Activated CD8-positive, alpha-beta memory T cell treated with anti-CD3 and anti-CD28 coated beads for 36 hours (primary cell): ENCODE data around the gene PSD. TPM values are rescaled to one million over a fixed set of nuclear protein-coding genes. Genes with fewer than 3 reads are reported as not detected.

Source experiments
- CTCF ChIA-PET: fragments of 350-600 bp; sonication (Branson Sonifier 250); formaldehyde crosslinking; loops from one replicate; lab custom pipeline; 2021; ENCODE audit warnings: antibody characterized with exemption; lab: Charles Lee
- POLR2A ChIA-PET: fragments of 350-600 bp; sonication (Branson Sonifier 250); formaldehyde crosslinking; loops from one replicate; lab custom pipeline; 2021; ENCODE audit warnings: antibody characterized with exemption; lab: Charles Lee
- total RNA-seq, 2 experiments: library from RNA; stranded (reverse); gene quantifications; one replicate each; pipeline ENCODE4 v1.2.3, GENCODE V29; 2021

PSD gene
- total RNA-seq, 2 experiments from 2014 or later = 3.6 to 4.9 TPM

- CTCF ChIA-PET = interaction anchor here (0.8 to 4.7 kb wide), 9 partner anchors 11 to 165 kb away, joined by 3 to 52 read pairs (median 5); partner anchors contain the start of genes CUEDC2, FBXL15 and NFKB2
- POLR2A ChIA-PET = interaction anchor here (0.6 to 4.9 kb wide), 16 partner anchors 10 to 297 kb away, joined by 3 to 39 read pairs (median 6); partner anchors contain the start of genes ARL3, CUEDC2, FBXL15 and NFKB2
Observed at GRCh38 chr10:102450374-102451104, 32.0 kb upstream of the PSD start.

GRCh38 chr10:102450124-102450373, 31.5 kb upstream of the PSD start:
- CTCF ChIA-PET = interaction anchor here (1.2 to 4.7 kb wide), 7 partner anchors 11 to 133 kb away, joined by 3 to 52 read pairs (median 10); partner anchors contain the start of genes CUEDC2, FBXL15 and NFKB2
- POLR2A ChIA-PET = interaction anchor here (0.5 to 4.9 kb wide), 14 partner anchors 12 to 323 kb away, joined by 3 to 39 read pairs (median 8); partner anchors contain the start of genes ARL3, CUEDC2, FBXL15 and NFKB2

GRCh38 chr10:102449321-102450123, 30.9 kb upstream of the PSD start:
- CTCF ChIA-PET = interaction anchor here (0.7 to 4.7 kb wide), 9 partner anchors 11 to 134 kb away, joined by 3 to 52 read pairs (median 5); partner anchors contain the start of genes CUEDC2 and NFKB2
- POLR2A ChIA-PET = interaction anchor here (0.5 to 4.9 kb wide), 14 partner anchors 11 to 323 kb away, joined by 3 to 39 read pairs (median 7); partner anchors contain the start of genes ARL3, CUEDC2, FBXL15 and NFKB2

- CTCF ChIA-PET = no interaction called here
- POLR2A ChIA-PET = no interaction called here
Observed at GRCh38 chr10:102444851-102445250, 26.3 kb upstream of the PSD start.

- CTCF ChIA-PET = interaction anchor here (1.2 kb wide), 2 partner anchors 11 to 15 kb away, joined by 3 to 6 read pairs; no protein-coding TSS in a partner anchor
- POLR2A ChIA-PET = interaction anchor here (0.7 kb wide), 1 partner anchor 11 kb away, joined by 4 read pairs; no protein-coding TSS in a partner anchor
Observed at GRCh38 chr10:102438374-102438773, 19.8 kb upstream of the PSD start.

- CTCF ChIA-PET = no interaction called here
- POLR2A ChIA-PET = no interaction called here
Observed at GRCh38 chr10:102437515-102437914, 18.9 kb upstream of the PSD start.

- ChIA-PET CTCF (interaction anchor here (0.8 to 1.2 kb wide), 3 partner anchors 13 to 204 kb away, joined by 3 to 4 read pairs (median 4); no protein-coding TSS in a partner anchor), POLR2A (interaction anchor here (0.8 to 2.2 kb wide), 3 partner anchors 14 to 25 kb away, joined by 3 to 9 read pairs (median 4); partner anchors contain the start of gene C10orf95)
Observed at GRCh38 chr10:102436312-102436711, 17.7 kb upstream of the PSD start.

GRCh38 chr10:102435529-102436233, 17.1 kb upstream of the PSD start:
- POLR2A ChIA-PET = interaction anchor here (0.8 to 2.2 kb wide), 5 partner anchors 14 to 36 kb away, joined by 3 to 9 read pairs (median 4); partner anchors contain the start of genes C10orf95 and FBXL15

GRCh38 chr10:102435133-102435497, 16.5 kb upstream of the PSD start:
- ChIA-PET POLR2A (interaction anchor here (1.2 to 2.2 kb wide), 5 partner anchors 14 to 69 kb away, joined by 4 to 9 read pairs (median 4); partner anchors contain the start of genes FBXL15 and SUFU), CTCF (interaction anchor here (0.6 to 1.4 kb wide), 5 partner anchors 9 to 153 kb away, joined by 3 read pairs; no protein-coding TSS in a partner anchor)

More at GRCh38 chr10:102435529-102436233, 17.1 kb upstream of the PSD start:
- CTCF ChIA-PET = interaction anchor here (0.6 to 1.4 kb wide), 7 partner anchors 10 to 204 kb away, joined by 3 to 4 read pairs (median 3); no protein-coding TSS in a partner anchor

- POLR2A ChIA-PET = interaction anchor here (1.2 to 2.2 kb wide), 4 partner anchors 14 to 69 kb away, joined by 4 to 9 read pairs (median 4); partner anchors contain the start of genes FBXL15 and SUFU
- CTCF ChIA-PET = interaction anchor here (1.0 to 3.1 kb wide), 5 partner anchors 9 to 40 kb away, joined by 3 to 18 read pairs (median 3); partner anchors contain the start of gene NFKB2
Observed at GRCh38 chr10:102434394-102435132, 16.0 kb upstream of the PSD start.

GRCh38 chr10:102433619-102434046, 15.0 kb upstream of the PSD start:
- POLR2A ChIA-PET = interaction anchor here (2.5 to 2.8 kb wide), 2 partner anchors 12 to 17 kb away, joined by 39 to 41 read pairs; partner anchors contain the start of genes C10orf95 and FBXL15
- CTCF ChIA-PET = interaction anchor here (1.0 to 3.4 kb wide), 5 partner anchors 12 to 59 kb away, joined by 3 to 24 read pairs (median 5); partner anchors contain the start of genes FBXL15 and NFKB2

- ChIA-PET POLR2A (interaction anchor here (0.6 to 2.8 kb wide), 6 partner anchors 10 to 301 kb away, joined by 3 to 41 read pairs (median 4); partner anchors contain the start of genes C10orf95 and FBXL15), CTCF (interaction anchor here (0.6 to 3.4 kb wide), 10 partner anchors 10 to 47 kb away, joined by 3 to 24 read pairs (median 6); partner anchors contain the start of genes C10orf95, FBXL15 and NFKB2)
Observed at GRCh38 chr10:102432162-102432950, 13.8 kb upstream of the PSD start, which contains the start of gene CUEDC2. Gene CUEDC2 (minus strand): TSS chr10:102432574. CDS start chr10:102425188, 7,386 bp downstream.

- ChIA-PET CTCF (interaction anchor here (0.6 to 3.4 kb wide), 8 partner anchors 10 to 339 kb away, joined by 3 to 24 read pairs (median 6); partner anchors contain the start of genes C10orf95, FBXL15 and NFKB2), POLR2A (interaction anchor here (1.4 to 2.8 kb wide), 3 partner anchors 10 to 30 kb away, joined by 4 to 41 read pairs (median 39); partner anchors contain the start of genes C10orf95 and FBXL15)
Observed at GRCh38 chr10:102431452-102432124, 13.0 kb upstream of the PSD start.

- ChIA-PET POLR2A (interaction anchor here (0.7 kb wide), 1 partner anchor 22 kb away, joined by 4 read pairs; no protein-coding TSS in a partner anchor), CTCF (interaction anchor here (0.7 to 1.2 kb wide), 2 partner anchors 197 to 200 kb away, joined by 3 to 5 read pairs; no protein-coding TSS in a partner anchor)
Observed at GRCh38 chr10:102429468-102429867, 10.9 kb upstream of the PSD start.

- POLR2A ChIA-PET = no interaction called here
- CTCF ChIA-PET = interaction anchor here (1.4 kb wide), 1 partner anchor 8 kb away, joined by 3 read pairs; no protein-coding TSS in a partner anchor
Observed at GRCh38 chr10:102426803-102427287, 8.3 kb upstream of the PSD start.
